NCI-H510A treated with DMSO at 0.1 percent for 48 hours (cell line): Measurements from ENCODE around the gene MYCN.
"Not testable (repeated sequence)": the region's sequence is repeated elsewhere in the genome, so short reads cannot be mapped to it uniquely, and the experiment has no call there.

Experiments used
- DNase-seq: peaks from one replicate; lab custom pipeline; 2025; lab: John Stamatoyannopoulos, UW

The MYCN gene

DNA sequence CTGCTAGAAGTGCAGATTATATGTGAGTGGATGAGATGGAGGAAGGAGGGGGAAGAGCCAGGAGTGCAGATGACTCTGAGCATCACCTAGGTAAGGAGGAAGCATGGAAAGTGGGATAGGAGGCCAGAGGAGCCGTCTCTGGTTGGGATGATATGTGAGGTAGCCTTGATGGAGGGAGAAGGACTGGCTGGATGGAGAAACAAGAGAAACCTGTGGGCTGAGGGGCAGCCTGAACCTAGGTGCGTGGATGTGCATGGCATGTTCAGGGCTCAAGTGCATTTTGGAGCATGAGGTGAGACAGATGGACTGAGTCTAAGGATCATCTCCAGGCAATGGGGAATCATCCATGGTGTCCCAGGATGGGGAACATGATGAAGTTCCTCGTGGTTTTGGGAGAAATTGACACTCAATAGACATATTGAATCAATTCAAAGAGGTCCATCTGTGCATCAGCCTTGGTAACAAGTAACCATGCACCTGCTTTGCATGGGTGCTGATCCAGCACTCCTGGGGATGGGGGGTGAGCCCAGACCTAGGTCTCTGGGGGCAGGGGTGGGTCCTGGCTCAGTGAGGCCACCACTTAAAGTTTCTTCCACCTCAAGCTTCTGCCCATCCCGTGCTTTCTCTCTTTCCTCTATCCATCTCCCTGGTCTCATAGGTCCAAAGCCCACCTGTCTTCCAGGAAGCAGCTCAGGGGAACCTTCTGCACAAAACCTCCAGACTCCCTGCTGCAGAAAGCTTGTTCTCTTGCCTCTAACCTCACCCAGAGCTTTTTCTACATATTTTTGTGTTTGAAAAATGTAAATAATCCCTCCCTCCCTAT, 19.2 kb downstream of the MYCN start:
- DNase-seq = no peak

- DNase-seq = not testable (repeated sequence)
Measured at GRCh38 chr2:15960154-15960520, 19.8 kb downstream of the MYCN start.

DNA sequence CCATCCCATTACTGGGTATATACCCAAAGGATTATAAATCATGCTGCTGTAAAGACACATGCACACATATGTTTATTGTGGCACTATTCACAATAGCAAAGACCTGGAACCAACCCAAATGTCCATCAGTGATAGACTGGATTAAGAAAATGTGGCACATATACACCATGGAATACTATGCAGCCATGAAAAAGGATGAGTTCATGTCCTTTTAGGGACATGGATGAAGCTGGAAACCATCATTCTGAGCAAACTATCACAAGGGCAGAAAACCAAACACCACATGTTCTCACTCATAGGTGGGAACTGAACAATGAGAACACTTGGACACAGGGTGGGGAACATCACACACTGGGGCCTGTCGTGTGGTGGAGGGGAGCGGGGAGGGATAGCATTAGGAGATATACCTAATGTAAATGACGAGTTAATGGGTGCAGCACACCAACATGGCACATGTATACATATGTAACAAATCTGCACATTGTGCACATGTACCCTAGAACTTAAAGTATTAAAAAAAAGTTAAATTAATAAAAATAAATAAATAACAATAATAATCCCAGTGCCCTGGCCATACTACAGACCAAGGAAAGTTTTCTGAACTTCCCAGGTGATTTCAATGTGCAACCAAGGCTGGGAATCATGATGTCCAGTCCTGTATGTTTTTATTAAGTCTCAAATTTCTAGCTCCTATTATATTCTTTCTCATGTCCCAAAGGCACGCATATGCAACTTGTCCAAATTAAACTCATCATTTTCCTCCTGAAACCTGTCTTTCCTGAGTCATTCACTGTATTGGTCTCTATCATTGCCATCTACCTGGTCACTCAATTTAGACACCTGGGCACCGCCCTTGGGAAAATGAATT, 23.0 kb downstream of the MYCN start:
- not testable (repeated sequence) for DNase-seq

- no peak for DNase-seq
Measured at GRCh38 chr2:15963977-15964670, 23.8 kb downstream of the MYCN start.

- no peak for DNase-seq
Measured at GRCh38 chr2:15964936-15965563, 24.7 kb downstream of the MYCN start.

DNA sequence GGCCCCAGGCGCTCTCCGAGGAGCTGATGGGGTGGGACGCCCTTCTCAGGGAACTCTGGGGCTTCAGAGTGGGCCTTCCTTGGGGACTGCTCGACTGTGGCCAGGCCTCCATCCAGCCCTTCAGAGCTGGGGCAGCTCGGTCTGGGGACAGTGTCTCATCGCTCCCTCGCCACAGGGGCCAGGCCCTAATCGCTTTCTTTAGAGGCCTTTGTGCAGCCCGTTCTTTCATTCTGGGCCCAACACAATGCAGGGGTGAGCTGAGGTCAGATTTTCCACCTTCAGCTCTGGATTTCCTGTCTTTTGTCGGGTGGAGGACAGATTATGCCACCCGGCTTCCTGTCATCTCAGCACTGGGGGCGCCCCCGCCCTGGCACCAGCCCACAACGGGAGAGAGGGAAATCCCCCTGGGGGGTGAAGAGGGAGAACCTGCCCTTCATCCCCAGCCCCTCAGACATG, 25.2 kb downstream of the MYCN start:
- DNase-seq = no peak

GRCh38 chr2:15967415-15968279, 27.3 kb downstream of the MYCN start:
- DNase-seq = no peak

DNA sequence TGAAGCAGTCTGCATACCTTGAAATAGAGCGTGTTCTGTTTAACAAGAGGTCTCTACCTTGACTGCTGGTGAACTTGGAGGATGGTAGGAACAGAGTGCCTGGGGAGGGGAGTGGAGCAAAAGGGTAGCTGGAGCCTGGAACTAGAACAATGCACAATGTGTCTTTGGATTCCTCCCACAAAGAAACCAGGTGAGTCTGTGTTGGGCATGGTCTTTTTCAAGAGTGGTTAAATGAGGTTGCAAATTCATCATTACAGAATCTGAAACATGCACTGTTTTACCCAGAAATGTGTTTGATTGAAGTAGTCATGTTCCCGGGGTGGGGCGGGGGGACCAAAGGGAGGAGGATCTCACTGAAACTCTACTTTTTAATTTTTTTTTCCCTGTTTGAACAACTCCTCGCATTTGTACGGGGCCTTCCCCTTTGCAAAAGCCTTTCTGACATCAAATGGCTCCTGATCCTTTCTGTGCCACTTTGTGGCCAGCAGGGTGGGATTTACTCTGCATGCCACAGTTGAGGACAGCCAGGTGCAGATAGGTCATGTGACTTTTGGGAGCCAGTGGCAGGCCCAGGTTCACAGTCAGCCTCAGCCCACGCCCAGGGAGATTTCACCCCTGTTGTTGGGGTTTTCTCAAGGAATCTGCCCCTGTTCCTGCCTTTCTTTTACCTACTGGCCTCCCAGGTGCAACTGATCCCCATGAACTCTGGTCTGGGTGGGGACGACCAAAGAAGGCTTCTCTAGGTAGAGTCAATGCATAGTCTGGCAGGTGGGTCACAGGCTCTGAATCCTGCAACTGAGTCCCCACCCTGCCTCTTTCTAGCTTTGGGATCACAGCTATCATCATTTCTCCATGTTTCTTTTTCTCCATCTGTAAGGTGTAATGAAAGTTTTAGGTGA, 28.2 kb downstream of the MYCN start:
- no peak for DNase-seq

GRCh38 chr2:15969214-15969613, 28.9 kb downstream of the MYCN start:
- DNase-seq = no peak

DNA sequence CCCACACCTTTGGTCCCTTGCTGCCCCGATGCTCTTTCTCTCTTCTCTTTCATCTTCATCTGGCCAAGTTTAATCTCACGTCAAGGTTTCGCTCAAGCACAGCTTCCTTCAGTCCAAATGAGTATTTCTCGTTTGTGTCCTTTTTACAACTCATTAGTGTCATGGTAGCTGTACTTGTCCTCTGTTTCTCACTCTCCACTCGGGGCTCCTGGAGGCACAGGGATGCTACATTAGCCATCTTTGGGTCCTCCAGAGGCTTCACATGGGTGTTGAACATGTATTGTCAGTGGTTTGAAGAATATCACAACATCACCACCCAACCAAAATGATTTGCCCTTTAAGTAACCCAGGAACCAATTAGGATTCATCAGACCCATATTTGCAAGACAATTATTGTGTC, 30.4 kb downstream of the MYCN start:
- no peak for DNase-seq

DNA sequence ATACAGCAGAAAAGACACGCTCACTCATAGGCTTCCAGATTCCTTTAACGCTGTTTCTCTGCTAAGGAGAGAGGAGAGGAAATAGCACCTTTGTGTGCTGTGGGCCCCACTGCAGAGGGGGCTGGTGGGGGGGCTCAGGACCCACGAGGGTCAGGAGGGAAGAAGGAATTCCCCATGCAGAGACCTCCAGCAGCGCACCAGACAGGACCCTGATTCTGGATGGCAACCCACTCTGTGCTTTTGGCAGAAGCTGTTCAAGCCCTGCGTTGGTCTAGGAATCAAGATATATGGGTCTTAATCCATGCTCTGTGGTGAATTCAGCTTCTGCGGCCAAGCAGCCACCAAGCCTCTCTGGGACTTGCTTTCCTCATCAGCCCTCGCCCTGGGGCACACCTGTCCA, 31.0 kb downstream of the MYCN start:
- DNase-seq = no peak

DNA sequence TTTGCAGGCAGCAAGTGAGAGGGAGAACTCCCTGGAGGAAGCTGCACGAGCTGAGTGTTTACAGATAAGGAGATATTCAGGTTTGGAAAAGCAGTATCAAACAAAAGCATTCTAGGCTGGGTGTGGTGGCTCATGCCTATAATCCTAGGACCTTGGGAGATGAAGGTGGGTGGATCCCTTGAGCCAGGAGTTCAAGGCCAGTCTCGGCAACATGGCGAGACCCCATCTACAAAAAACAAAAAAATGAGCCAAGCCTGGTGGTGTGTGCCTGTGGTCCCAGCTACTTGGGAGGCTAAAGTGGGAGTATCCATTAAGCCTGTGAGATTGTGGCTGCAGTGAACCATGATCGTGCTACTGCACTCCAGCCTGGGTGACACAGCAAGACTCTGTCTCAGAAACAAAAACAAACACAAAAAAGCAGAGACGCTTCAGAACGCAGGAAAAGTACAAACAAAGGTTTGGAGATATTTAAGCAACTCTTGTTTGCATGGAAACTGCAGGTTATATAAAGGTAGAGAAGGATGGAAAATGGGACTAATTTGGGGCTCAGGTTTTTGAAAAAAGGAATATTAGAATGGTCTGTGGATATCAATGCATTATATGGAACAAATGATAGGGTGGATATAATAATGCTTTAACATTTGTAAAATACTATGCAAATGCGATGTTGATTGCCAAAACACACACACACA, 31.6 kb downstream of the MYCN start:
- no peak for DNase-seq

GRCh38 chr2:15973481-15974401, 33.4 kb downstream of the MYCN start:
- no peak for DNase-seq

DNA sequence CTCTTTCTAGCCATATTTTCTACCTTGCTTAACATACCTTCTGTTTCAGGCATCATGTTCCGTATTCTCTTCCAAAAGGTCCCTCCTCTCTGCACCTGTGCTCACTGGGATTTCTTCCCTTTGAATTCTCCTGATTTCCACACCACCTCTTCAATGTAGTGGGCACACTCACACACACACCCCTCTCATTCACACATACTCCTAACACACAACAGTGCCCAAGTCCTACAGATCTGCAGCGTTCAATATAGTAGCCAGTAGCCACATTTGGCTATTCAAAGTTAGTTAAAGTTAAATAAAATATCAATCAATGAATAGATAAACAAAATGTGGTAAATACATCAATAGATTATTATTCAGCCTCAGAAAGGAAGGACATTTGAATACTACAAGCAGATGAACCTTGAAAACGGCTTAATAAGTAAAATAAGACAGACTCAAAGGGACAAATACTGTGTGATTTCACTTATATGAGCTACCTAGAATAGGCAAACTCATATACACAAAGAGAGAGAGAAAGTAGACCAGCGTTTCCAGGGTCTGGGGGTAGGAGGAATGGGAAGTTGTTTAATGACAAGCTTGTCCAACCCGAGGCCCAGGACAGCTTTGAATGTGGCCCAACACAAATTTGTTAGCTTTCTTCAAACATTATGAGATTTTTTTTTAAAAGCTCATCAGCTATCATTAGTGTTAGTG, 34.4 kb downstream of the MYCN start:
- no peak for DNase-seq

GRCh38 chr2:15975261-15975600, 34.9 kb downstream of the MYCN start:
- no peak for DNase-seq

GRCh38 chr2:15975676-15976075, 35.3 kb downstream of the MYCN start:
- no peak for DNase-seq

DNA sequence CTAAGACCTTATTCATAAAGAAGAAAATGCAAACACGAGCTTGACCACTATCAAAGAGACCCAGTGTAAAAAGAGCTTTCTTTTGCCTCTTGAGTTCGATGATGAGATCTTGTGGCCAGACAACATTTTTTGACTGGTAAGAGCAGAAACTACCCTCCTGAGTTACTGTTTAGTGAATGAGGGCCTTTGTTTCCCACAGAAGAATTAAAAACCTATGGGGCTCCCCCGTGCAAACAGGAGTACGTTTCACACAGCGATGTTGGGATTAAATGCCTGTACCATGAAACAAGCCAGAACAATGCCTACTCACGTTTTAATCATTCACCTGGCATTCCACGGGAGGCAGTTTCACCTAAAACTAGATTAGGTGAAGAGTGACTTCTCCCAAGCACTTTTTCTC, 36.0 kb downstream of the MYCN start:
- no peak for DNase-seq
